Cortex of kidney (tissue), 1 donor: ENCODE data around the gene ABR.
"Not testable (repeated sequence)": the region's sequence is repeated elsewhere in the genome, so short reads cannot be mapped to it uniquely, and the experiment has no call there.

Experiments
- DNase-seq: peaks from one replicate; lab custom pipeline; 2025; lab: John Stamatoyannopoulos, UW

Gene ABR

GRCh38 chr17:1120596-1121441 is 59.0 kb downstream of the ABR start:
- no peak for DNase-seq

DNA sequence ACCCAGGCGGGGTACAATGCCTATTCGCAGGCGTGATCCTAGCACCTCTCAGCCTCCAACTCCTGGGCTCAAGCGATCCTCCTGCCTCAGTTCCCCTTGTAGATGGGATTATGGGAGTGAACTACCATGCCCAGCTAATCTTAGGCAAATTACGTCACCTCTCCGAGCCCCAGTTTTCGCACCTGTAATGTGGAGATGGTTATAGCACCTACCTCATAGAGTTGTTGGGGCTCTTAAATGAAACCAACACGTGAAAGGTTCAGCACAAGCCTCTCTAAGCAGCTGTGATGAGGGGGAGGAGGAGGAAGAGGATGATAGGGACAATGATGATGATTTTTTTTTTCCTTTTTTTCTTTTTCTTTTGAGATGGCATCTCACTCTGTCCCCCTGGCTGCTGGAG is 59.9 kb downstream of the ABR start:
- DNase-seq = no peak

DNA sequence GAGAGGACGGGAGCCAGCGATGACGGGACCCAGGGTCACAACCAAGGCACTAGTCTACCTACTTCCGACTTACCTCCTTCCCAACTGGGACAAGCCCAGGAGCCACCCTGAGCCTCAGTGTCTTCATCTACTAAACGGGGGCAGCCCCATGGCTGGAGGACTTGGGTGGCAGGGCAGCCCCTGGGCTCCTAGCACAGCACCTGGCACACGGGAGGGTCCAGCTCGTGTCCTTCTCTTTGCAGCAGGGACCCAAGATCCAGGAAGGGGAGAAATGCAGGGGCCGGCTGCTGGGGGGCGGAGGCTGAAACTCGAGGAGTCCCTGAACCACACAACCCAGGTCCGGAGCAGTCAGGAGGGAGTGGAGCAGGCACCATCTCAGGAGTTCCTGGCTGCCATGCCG is 63.2 kb downstream of the ABR start:
- DNase-seq = no peak

DNA sequence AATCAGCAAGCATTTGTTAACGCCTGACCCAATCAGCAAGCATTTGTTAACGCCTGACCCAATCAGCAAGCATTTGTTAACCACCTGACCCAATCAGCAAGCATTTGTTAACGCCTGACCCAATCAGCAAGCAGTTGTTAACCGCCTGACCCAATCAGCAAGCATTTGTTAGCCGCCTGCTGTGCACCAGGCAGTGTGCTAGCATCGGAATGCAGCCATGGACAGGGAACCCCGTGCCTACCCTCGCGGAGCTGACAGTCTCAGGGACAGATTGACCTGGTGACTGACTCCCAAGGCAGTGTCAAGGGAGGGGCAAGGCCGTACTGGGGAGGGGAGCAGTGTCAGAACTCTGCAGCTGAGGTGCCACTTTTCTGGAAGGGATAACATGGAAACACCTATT is 66.9 kb downstream of the ABR start:
- DNase-seq = no peak

- DNase-seq = no peak
Measured at GRCh38 chr17:1111599-1112443, 68.0 kb downstream of the ABR start.

- DNase-seq = no peak
Measured at GRCh38 chr17:1110862-1111598, 68.8 kb downstream of the ABR start.

- DNase-seq = no peak
Measured at GRCh38 chr17:1110541-1110861, 69.3 kb downstream of the ABR start.

- no peak for DNase-seq
Measured at GRCh38 chr17:1109606-1110540, 69.9 kb downstream of the ABR start.

- no peak for DNase-seq
Measured at GRCh38 chr17:1108765-1109605, 70.8 kb downstream of the ABR start.

GRCh38 chr17:1108478-1108764 is 71.4 kb downstream of the ABR start:
- no peak for DNase-seq

DNA sequence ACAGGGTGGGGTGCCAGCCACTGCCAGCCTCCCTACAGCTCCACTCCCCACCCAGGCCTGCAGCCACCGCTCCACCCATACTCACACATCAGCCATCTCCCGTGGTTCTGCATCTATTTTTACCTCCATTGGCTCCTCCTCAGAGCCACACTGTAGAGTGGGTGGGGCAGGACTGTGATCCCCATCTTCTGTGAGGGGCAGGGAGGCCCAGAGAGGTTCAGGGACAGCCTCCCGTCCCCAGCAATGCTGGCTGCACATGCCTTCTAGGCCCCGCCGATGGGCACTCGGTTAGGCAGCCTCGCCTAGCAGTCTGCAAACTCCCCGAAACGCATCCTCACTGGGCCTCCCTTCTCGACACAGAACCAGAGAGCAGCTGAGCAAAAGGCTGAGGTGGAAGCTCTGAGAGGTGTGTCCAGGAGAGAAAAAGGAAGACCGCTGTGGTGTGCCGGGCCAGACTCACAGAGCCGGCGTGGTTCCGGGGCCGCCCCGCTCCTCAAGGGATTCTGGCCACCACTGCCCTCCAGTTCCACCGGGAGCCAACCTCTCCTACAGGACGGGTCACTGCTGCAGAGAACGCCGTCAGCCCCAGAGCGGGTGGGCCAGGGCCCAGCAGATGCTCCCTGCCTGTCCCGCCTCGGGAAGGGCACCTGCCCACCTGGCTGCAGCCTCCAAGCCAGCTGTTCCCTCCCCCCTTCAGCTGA is 71.9 kb downstream of the ABR start:
- DNase-seq = no peak

GRCh38 chr17:1107083-1107776 is 72.6 kb downstream of the ABR start:
- no peak for DNase-seq

DNA sequence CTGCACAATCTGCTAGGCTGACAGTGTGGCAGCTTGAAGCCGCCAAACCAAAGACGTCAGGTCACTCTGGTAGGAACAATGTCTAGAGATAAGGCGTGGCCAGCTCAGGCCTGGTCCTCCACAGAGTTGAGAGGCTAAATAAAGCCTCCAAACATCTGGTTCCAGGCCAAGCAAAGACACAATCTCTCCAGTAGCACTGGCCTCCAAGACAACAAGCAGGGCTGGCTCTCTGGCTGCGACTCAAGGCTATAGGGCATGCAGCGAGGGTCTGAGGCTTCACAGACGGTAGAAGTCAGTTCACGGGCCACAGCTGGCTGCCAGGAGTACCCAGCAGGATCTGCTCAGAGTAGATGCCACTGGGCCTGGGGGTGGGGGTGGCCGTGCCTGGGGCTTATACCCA is 75.6 kb downstream of the ABR start:
- no peak for DNase-seq

DNA sequence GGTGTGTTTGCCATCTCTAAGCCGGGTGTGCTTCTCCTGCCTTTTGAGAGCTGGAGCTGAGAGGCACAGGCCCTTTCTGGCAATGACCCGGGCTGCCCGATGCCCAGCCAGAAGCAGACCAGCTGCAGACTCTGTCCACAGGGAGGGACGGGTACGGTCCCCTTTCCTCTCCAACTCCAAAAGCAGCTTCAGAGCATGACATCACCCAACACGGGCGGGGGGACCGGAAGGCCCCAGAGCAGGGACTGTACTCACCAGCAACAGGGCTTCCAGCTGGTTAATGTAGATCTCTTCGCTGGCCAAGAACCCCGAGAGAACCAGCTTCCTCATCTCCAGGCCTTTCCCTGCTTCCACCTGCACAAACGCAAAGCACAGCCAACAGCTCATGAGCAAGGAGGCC is 79.4 kb downstream of the ABR start:
- DNase-seq = no peak

- no peak for DNase-seq
Measured at GRCh38 chr17:1099242-1099641, 80.5 kb downstream of the ABR start.

DNA sequence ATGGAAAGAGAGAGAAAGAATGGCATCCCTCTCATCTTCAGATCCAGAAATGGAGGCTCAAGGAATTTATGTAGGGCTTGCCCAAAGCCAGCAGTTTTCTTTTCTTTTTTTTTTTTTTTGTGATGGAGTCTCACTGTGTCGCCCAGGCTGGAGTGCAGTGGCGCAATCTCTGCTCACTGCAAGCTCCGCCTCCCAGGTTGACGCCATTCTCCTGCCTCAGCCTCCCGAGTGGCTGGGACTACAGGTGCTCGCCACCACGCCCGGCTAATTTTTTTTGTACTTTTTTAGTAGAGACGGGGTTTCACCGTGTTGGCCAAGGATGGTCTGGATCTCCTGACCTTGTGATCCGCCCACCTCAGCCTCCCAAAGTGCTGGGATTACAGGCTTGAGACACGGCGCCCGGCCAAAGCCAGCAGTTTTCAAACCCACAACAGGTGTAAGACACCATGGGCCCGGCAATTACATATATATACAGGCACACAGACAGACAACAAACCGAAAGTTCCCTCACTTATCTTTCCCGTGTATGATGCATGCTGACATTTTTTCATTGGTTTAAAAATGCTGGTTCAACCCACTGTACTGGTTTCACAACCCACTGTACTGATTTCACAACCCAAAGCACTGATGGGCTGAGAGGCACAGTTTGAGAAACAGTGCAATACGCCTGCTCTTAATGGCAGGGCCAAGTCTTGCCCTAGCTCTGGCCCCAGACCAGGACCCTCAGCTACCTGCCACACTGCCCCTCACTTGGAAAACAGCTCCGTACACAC is 81.6 kb downstream of the ABR start:
- not testable (repeated sequence) for DNase-seq

DNA sequence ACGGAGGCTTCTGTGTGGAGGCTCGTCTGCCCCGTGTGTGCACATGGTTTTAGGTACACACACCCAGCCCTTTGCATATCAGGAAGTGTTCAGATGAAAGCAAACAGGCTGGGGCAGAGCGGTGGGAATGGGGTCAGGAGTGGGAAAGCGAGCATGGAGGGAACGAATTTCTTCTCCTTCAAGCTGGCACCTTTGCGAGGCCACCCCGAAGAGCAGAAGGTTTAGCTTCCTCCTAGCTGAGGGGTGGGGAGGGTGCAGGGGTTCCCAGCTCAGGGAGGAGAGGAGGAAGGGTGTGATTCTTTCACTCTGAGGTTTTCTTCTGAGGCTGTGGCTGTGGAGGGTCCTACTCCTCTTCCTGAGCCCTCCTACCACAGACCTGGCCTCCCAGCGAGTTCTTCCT is 83.6 kb downstream of the ABR start:
- no peak for DNase-seq

DNA sequence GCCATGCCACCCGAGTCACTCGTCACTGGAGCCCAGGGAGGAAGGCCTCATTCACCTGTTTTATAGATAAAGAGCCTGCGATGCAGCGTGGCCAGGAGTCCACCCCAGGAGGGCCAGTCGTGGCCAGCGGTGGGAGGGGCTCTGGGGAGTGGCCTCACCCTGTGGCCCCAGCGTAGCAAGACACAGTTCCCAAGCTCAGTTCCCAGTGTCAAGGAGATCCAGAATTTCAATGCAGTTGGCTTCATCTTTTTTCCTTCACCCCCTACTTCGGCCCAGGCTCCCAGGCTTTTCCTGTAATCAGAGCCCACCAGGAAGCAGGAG is 84.0 kb downstream of the ABR start:
- DNase-seq = no peak
